Embryonic facial prominence (tissue), 1 donor: ENCODE data around the gene SORCS2.

Experiments used
- DNase-seq: peaks from one replicate; pipeline ENCODE4 v3.0.0-alpha.2; 2016; ENCODE audit errors: extremely low spot score

SORCS2 gene

GRCh38 chr4:7506119-7506518 lies 313.8 kb downstream of the SORCS2 start:
- no peak for DNase-seq

GRCh38 chr4:7506572-7506971 lies 314.2 kb downstream of the SORCS2 start:
- DNase-seq: no peak

GRCh38 chr4:7507381-7507780 lies 315.0 kb downstream of the SORCS2 start:
- no peak for DNase-seq

- DNase-seq: no peak
These were observed 317.7 kb downstream of the SORCS2 start for GRCh38 chr4:7510066-7510465.

- DNase-seq: no peak
These were observed 318.2 kb downstream of the SORCS2 start for GRCh38 chr4:7510538-7510937.

- DNase-seq: no peak
These were observed 319.2 kb downstream of the SORCS2 start for GRCh38 chr4:7511525-7511924.

GRCh38 chr4:7512428-7512827 lies 320.1 kb downstream of the SORCS2 start:
- no peak for DNase-seq

GRCh38 chr4:7512946-7513345 lies 320.6 kb downstream of the SORCS2 start:
- DNase-seq: no peak

- DNase-seq: peak; percentile 34
These were observed 321.3 kb downstream of the SORCS2 start for GRCh38 chr4:7513671-7514070.

- DNase-seq: no peak
These were observed 321.9 kb downstream of the SORCS2 start for GRCh38 chr4:7514281-7514680.

GRCh38 chr4:7514789-7515188 lies 322.5 kb downstream of the SORCS2 start:
- DNase-seq: no peak

- no peak for DNase-seq
These were observed 323.1 kb downstream of the SORCS2 start for GRCh38 chr4:7515390-7515902.

- DNase-seq: no peak
These were observed 323.9 kb downstream of the SORCS2 start for GRCh38 chr4:7516096-7516772.

- DNase-seq: no peak
These were observed 324.4 kb downstream of the SORCS2 start for GRCh38 chr4:7516773-7517144.

GRCh38 chr4:7518871-7519637 lies 326.7 kb downstream of the SORCS2 start:
- DNase-seq: no peak

- DNase-seq: no peak
These were observed 327.5 kb downstream of the SORCS2 start for GRCh38 chr4:7519638-7520376.

- DNase-seq: no peak
These were observed 329.3 kb downstream of the SORCS2 start for GRCh38 chr4:7521666-7522065.

GRCh38 chr4:7522452-7523220 lies 330.3 kb downstream of the SORCS2 start:
- DNase-seq: peak; percentile 61

- no peak for DNase-seq
These were observed 331.2 kb downstream of the SORCS2 start for GRCh38 chr4:7523526-7523925.

GRCh38 chr4:7524064-7524682 lies 331.8 kb downstream of the SORCS2 start:
- no peak for DNase-seq

GRCh38 chr4:7524843-7525242 lies 332.5 kb downstream of the SORCS2 start:
- DNase-seq: no peak
